Stimulated activated CD8-positive, alpha-beta memory T cell treated with anti-CD3 and anti-CD28 coated beads, Interleukin-15, amount 100 ng/mL, for 4 hours (primary cell): Measurements from ENCODE around the gene ZFP36L1.

ENCODE experiments used
- DNase-seq, 2 donors: peaks; one replicate each; pipeline ENCODE4 v3.0.0-alpha.2; 2020; ENCODE audit warnings: low read depth in 2 of 2

ZFP36L1 gene

GRCh38 chr14:68738559-68738958 lies 54.3 kb downstream of the ZFP36L1 start:
- DNase-seq, result no peak
